Stimulated activated CD8-positive, alpha-beta memory T cell treated with anti-CD3 and anti-CD28 coated beads, Interleukin-4, amount 100 ng/mL, for 24 hours (primary cell): ENCODE results near the gene CLDN6.

ENCODE experiments used
- DNase-seq: peaks from one replicate; pipeline ENCODE4 v3.0.0-alpha.2; 2020; ENCODE audit warnings: low read depth

Gene CLDN6

GRCh38 chr16:2970563-2970962 is 47.4 kb downstream of the CLDN6 start:
- DNase-seq: no peak

DNA sequence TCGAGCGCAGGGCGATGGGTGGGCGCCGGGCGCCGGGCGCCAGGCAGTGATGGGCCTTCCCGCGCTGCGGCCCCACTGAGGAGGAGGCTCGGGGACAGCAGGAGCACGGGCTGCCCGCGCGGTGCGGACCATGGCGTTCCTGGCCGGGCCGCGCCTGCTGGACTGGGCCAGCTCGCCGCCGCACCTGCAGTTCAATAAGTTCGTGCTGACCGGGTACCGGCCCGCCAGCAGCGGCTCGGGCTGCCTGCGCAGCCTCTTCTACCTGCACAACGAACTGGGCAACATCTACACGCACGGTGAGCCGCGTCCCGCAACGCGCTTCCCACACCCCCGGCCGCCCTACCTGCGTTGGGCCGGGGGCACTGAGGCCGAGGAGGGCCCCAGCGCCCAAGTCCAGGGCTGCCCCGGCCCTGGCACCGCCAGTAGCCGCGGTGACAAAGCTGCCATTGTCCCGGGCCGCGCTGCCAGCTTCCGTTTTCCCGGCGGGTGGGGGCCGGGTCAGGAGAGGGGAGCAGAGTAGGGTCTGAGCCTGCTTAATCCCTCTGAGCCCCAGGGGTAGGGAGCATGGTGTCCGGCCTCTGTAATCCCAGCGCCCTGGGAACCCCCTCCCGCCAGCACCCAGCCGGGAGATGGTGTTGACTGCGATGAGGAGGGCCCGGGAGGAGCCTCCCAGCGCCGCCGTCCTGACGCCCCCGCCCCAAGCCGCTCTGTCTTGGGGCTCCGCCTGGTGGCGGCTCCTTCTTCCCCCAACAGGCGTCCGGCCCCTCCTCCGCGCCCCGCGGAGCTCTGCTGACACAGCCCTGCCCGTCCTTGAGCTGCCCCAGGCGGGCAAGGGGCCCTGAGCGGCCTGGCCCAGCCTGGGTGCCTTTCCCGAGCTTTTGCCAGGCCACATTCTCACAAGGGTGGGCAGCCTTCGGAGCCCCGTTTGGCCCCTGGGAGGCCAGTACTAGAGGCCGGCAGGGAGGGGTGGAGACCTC is 48.1 kb downstream of the CLDN6 start:
- peak; percentile 67 for DNase-seq

GRCh38 chr16:2968738-2969544 is 49.0 kb downstream of the CLDN6 start, which contains the start of gene PAQR4:
Gene PAQR4 (plus strand): TSS chr16:2969348. CDS start chr16:2969675, 327 bp downstream.
- peak; percentile 71 for DNase-seq

- no peak for DNase-seq
Measured at GRCh38 chr16:2968368-2968737, 49.6 kb downstream of the CLDN6 start.

GRCh38 chr16:2967721-2968161 is 50.2 kb downstream of the CLDN6 start:
- no peak for DNase-seq

- no peak for DNase-seq
Measured at GRCh38 chr16:2967211-2967631, 50.8 kb downstream of the CLDN6 start.

DNA sequence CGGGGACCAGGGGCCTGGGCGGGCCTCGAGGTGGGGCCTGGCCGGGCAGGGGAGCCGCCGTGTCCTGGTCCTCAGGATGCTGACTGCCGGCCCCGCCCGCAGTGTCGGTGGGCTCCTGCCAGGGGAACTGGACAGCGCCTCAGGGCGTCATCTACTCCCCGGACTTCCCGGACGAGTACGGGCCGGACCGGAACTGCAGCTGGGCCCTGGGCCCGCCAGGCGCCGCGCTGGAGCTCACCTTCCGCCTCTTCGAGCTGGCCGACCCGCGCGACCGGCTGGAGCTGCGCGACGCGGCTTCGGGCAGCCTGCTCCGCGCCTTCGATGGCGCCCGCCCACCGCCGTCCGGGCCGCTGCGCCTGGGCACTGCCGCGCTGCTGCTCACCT is 51.2 kb downstream of the CLDN6 start:
- DNase-seq: no peak

DNA sequence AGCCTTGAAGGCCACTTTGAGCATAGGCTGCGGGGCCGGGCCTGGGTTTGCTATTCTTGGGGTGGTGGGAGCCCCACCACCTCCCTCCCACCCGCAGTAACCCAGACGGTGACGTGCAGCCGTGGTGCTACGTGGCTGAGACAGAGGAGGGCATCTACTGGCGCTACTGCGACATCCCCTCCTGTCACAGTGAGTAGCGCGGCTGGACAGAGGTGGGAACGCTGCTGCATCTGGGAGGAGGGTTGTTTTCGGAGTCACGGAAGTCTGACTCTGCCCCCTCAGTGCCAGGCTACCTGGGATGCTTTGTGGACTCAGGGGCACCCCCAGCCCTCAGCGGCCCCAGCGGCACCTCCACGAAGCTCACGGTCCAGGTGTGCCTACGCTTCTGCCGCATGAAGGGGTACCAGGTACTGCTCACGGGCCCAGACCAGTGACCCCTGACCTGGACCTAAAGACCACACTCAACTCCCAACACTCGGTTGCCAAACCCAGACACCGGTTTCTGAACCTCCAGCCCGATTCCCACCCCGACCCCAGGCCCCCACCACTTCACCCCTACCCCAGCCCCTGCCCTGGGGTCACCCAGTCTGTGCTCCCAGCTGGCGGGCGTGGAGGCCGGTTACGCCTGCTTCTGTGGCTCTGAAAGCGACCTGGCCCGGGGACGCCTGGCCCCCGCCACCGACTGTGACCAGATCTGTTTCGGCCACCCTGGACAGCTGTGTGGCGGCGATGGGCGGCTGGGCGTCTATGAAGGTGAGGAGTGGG is 51.8 kb downstream of the CLDN6 start:
- no peak for DNase-seq
